HepG2 (cell line): ENCODE results near the gene LPO. TPM values are rescaled to one million over a fixed set of nuclear protein-coding genes. Genes with fewer than 3 reads are reported as not detected.
A peak's percentile ranks its signal among the peaks of the same experiment; 100 is the strongest.

Experiments
- ATAC-seq: fragments of 200-7000 bp; cut with Tn5 transposase; 3 replicates; pipeline ENCODE4 v1.9.1; 2020; ENCODE audit warnings: mild to moderate bottlenecking, moderate library complexity
- BruUV-seq: library from RNA; stranded (reverse); fragments of 400-500 nt; replicated peaks from 2 replicates; lab custom pipeline; 2021; lab: Mats Ljungman, UMichigan
- CTCF ChIA-PET: fragments of 300-600 bp; formaldehyde crosslinking; extraction: SDS; loops from one replicate; lab custom pipeline; 2021; ENCODE audit warnings: low total read pairs, inconsistent platforms, low intra/inter-chr PET ratio; lab: Yijun Ruan, JAX
- POLR2A ChIA-PET: fragments of 350-600 bp; sonication (Branson Sonifier 250); formaldehyde crosslinking; loops from one replicate; lab custom pipeline; 2020; ENCODE audit warnings: antibody characterized with exemption, inconsistent platforms; lab: Yijun Ruan, JAX
- DNase-seq: peaks from one replicate; pipeline ENCODE4 v3.0.0-alpha.2; 2015; ENCODE audit warnings: low spot score
- FAIRE-seq: peaks from 3 replicates; lab custom pipeline; 2011; peaks lifted over from hg19 to GRCh38; lab: Jason Lieb, UNC
- H2AFZ ChIP-seq: one replicate; pipeline ENCODE4 v1.6.1; 2011; ENCODE audit warnings: low read length, inconsistent platforms
- H3K27ac ChIP-seq: fragments of 300-600 bp; 3 replicates; pipeline ENCODE4 v1.8.0; 2011; ENCODE audit warnings: mixed run types, mild to moderate bottlenecking, mixed read lengths, low read length, inconsistent platforms; ENCODE audit not compliant: insufficient read depth; ENCODE audit errors: extremely low read length
- H3K27me3 ChIP-seq, 2 experiments: fragments of 200-600 bp in 1 of 2; 2 replicates in 1 of 2; 3 replicates in 1 of 2; pipeline versions ENCODE4 v1.6.0 to v1.8.0; 2011; ENCODE audit warnings: low read length in 2 of 2, mild to moderate bottlenecking in 2 of 2, moderate library complexity in 2 of 2, inconsistent platforms in 1 of 2; ENCODE audit not compliant: insufficient read depth in 2 of 2, control insufficient read depth in 1 of 2
- H3K36me3 ChIP-seq, 2 experiments: fragments of 200-600 bp in 1 of 2; replicated peaks in 1 of 2; 2 replicates in 1 of 2; 3 replicates in 1 of 2; pipeline versions ENCODE4 v1.5.1 to v1.8.0; 2011; ENCODE audit warnings: low read length in 2 of 2, inconsistent platforms in 1 of 2; ENCODE audit not compliant: insufficient read depth in 2 of 2, control insufficient read depth in 1 of 2
- H3K4me1 ChIP-seq: 2 replicates; pipeline ENCODE4 v1.5.1; 2012; ENCODE audit warnings: low read length, inconsistent platforms; ENCODE audit not compliant: insufficient read depth
- H3K4me2 ChIP-seq: 2 replicates; pipeline ENCODE4 v1.6.0; 2011; ENCODE audit warnings: low read depth, low read length, inconsistent platforms
- H3K4me3 ChIP-seq, 3 experiments: fragments of 200-600 bp in 1 of 3; sonication (generic), shearing (Covaris generic) in 1 of 3; replicated peaks in 1 of 3; 2 replicates each; pipeline ENCODE4 v1.5.1; 2011 to 2016; ENCODE audit warnings: low read length in 3 of 3, inconsistent platforms in 2 of 3, low read depth in 2 of 3, mild to moderate bottlenecking in 2 of 3, control low read depth in 1 of 3, mixed read lengths in 1 of 3; ENCODE audit not compliant: insufficient read depth in 1 of 3
- H3K79me2 ChIP-seq: one replicate; pipeline ENCODE4 v1.6.1; 2011; ENCODE audit warnings: low read length, inconsistent platforms; ENCODE audit not compliant: insufficient read depth
- H3K9ac ChIP-seq: 2 replicates; pipeline ENCODE4 v1.6.0; 2011; ENCODE audit warnings: mild to moderate bottlenecking, low read depth, low read length, inconsistent platforms; ENCODE audit not compliant: insufficient read depth
- H3K9me3 ChIP-seq: 2 replicates; pipeline ENCODE4 v1.5.1; 2012; ENCODE audit warnings: mild to moderate bottlenecking, low read length
- H4K20me1 ChIP-seq: 2 replicates; pipeline ENCODE4 v1.6.0; 2011; ENCODE audit warnings: inconsistent platforms, mild to moderate bottlenecking, low read length, moderate library complexity; ENCODE audit not compliant: insufficient read depth
- ARID2 ChIP-seq: sonication (generic); formaldehyde crosslinking; IDR thresholded peaks from 2 replicates; pipeline ENCODE4 v1.8.1; 2022; ENCODE audit warnings: mild to moderate bottlenecking, missing genetic modification reagents, borderline replicate concordance
- CBFB ChIP-seq: sonication (generic); formaldehyde crosslinking; IDR thresholded peaks from 2 replicates; pipeline ENCODE4 v1.4.0; 2020; ENCODE audit warnings: missing genetic modification reagents
- FOXM1 ChIP-seq: sonication (generic); formaldehyde crosslinking; IDR thresholded peaks from 2 replicates; pipeline ENCODE4 v1.5.0; 2020; ENCODE audit warnings: missing genetic modification reagents
- GABPA ChIP-seq, 2 experiments: IDR thresholded peaks; 2 replicates each; pipeline ENCODE4 v1.6.1; 2011 to 2016; ENCODE audit warnings: low read depth in 2 of 2, low read length in 1 of 2, missing biosample characterization in 1 of 2, missing genetic modification characterization in 1 of 2
- MTF2 ChIP-seq: sonication (generic); formaldehyde crosslinking; IDR thresholded peaks from 2 replicates; pipeline ENCODE4 v1.5.0; 2020; ENCODE audit warnings: missing genetic modification reagents, borderline replicate concordance
- PAX8 ChIP-seq: sonication (generic); formaldehyde crosslinking; IDR thresholded peaks from 2 replicates; pipeline ENCODE4 v1.8.0; 2022; ENCODE audit warnings: mild to moderate bottlenecking, missing genetic modification reagents, borderline replicate concordance
- ZEB1 ChIP-seq: IDR thresholded peaks from 2 replicates; pipeline ENCODE4 v1.6.1; 2012; ENCODE audit warnings: mild to moderate bottlenecking, low read depth, inconsistent platforms; ENCODE audit not compliant: insufficient replicate concordance
- ZNF337 ChIP-seq: sonication (generic); formaldehyde crosslinking; IDR thresholded peaks from 2 replicates; pipeline ENCODE4 v1.5.1; 2020; ENCODE audit warnings: missing genetic modification reagents, low read depth, mild to moderate bottlenecking, borderline replicate concordance
- ZNF784 ChIP-seq: sonication (generic); formaldehyde crosslinking; IDR thresholded peaks from 2 replicates; pipeline ENCODE4 v1.5.1; 2020; ENCODE audit warnings: missing genetic modification reagents, mild to moderate bottlenecking, borderline replicate concordance
- WGBS: methylation state at CpG from one replicate; pipeline ENCODE4 v1.1.6; 2017; ENCODE audit warnings: low lambda C conversion rate; 5-methylcytosine and 5-hydroxymethylcytosine counted together
- in situ Hi-C: cut with HindIII; loops from 2 replicates; pipeline ENCODE4 v1.10.0; 2017; ENCODE audit warnings: low pct_unique_long_range_greater_than_20kb; ENCODE audit not compliant: extremely low pct_ligation_motif_present
- intact Hi-C: fragments of 100-400 bp; cut with micrococcal nuclease; formaldehyde crosslinking; loops from one replicate; pipeline ENCODE4 v1.10.0; 2022; ENCODE audit not compliant: unreplicated experiment
- polyA plus RNA-seq, 8 experiments: library from polyadenylated mRNA; depleted of rRNA in 3 of 8; stranded (reverse) in 7 of 8; unstranded in 1 of 8; fragments of >200 nt; fragmentation: Illumina TruSeq in 4 of 8; extraction: Trizol in 4 of 8; gene quantifications; 2 replicates each; pipeline versions ENCODE4 v1.2.1 to v1.2.3, GENCODE V29; 2011 to 2016; ENCODE audit warnings: low read depth in 4 of 8, missing spikeins in 1 of 8, mixed read lengths in 1 of 8; ENCODE audit not compliant: insufficient read depth in 1 of 8
- total RNA-seq, 5 experiments: library from RNA; depleted of rRNA; stranded (reverse); fragments of >200 nt; fragmentation: Illumina TruSeq; extraction: Trizol; gene quantifications; 2 replicates each; pipeline ENCODE4 v1.2.3, GENCODE V29; 2016; ENCODE audit warnings: low read depth in 1 of 5
- TF ChIP-seq, protein P1 (sequence below), 2 experiments: sonication (generic) in 1 of 2; formaldehyde crosslinking in 1 of 2; IDR thresholded peaks; 2 replicates each; pipeline versions ENCODE4 v1.4.0 to v1.6.1; 2016 to 2020; ENCODE audit warnings: borderline replicate concordance in 1 of 2, low read depth in 1 of 2, mild to moderate bottlenecking in 1 of 2, missing genetic modification reagents in 1 of 2

The LPO gene
- total and polyA plus RNA-seq, 2 of the 13 experiments (the other 11 are each of a cell fraction or from before 2014, with no cell fraction given), result not detected

- TF ChIP-seq, protein P1, sequence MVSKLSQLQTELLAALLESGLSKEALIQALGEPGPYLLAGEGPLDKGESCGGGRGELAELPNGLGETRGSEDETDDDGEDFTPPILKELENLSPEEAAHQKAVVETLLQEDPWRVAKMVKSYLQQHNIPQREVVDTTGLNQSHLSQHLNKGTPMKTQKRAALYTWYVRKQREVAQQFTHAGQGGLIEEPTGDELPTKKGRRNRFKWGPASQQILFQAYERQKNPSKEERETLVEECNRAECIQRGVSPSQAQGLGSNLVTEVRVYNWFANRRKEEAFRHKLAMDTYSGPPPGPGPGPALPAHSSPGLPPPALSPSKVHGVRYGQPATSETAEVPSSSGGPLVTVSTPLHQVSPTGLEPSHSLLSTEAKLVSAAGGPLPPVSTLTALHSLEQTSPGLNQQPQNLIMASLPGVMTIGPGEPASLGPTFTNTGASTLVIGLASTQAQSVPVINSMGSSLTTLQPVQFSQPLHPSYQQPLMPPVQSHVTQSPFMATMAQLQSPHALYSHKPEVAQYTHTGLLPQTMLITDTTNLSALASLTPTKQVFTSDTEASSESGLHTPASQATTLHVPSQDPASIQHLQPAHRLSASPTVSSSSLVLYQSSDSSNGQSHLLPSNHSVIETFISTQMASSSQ (IDR thresholded peaks at IDR 0.05; ENCODE audit: low read depth), result no peak
- TF ChIP-seq, protein P1 (CRISPR knock-in tag; IDR thresholded peaks at IDR 0.05; ENCODE audit: borderline replicate concordance), result no peak
- TF ChIP-seq CBFB (CRISPR knock-in tag) (no peak), PAX8 (CRISPR knock-in tag) (no peak), MTF2 (no peak)
Measured at GRCh38 chr17:58269557-58270291, 31.3 kb downstream of the LPO start (continued).

GRCh38 chr17:58270476-58271215 is 32.3 kb downstream of the LPO start:
- BruUV-seq, result no TSS peak
- no peak overlapping the region for H3K4me3 ChIP-seq
- no peak for FAIRE-seq
- H3K4me1 ChIP-seq, result no peaks in the 10 kb centered on the region
- POLR2A ChIA-PET, result no interaction called here
- peaks cover 4 to 62% of the 10 kb centered on the region in 2 experiments; a peak in 4 of 5 replicates for H3K27me3 ChIP-seq
- no peak overlapping the region for H3K9ac ChIP-seq
- TF ChIP-seq ZNF784 (CRISPR knock-in tag) (no peak), FOXM1 (CRISPR knock-in tag) (no peak), ZEB1 (peak; percentile 92), ZNF337 (CRISPR knock-in tag) (no peak), ARID2 (CRISPR knock-in tag) (no peak), GABPA (IDR thresholded peaks at IDR 0.05; ENCODE audit: low read depth, low read length) (peak; percentile 27; the same call in 1 of the 2 replicates), GABPA (CRISPR knock-in tag; IDR thresholded peaks at IDR 0.05; ENCODE audit: low read depth) (no peak)
- TF ChIP-seq, all 625 proteins: peak for 2
- Histone ChIP-seq H3K36me3 (no peaks in the 10 kb centered on the region), H4K20me1 (no peaks in the 10 kb centered on the region), H3K79me2 (no peaks in the 10 kb centered on the region), H3K4me2 (no peak overlapping the region), H3K9me3 (no peaks in the 10 kb centered on the region), H3K27ac (no peak overlapping the region), H2AFZ (no peak overlapping the region)
- 51% methylated on average over 9 of the region's 15 CpGs for WGBS
- ATAC-seq, result peak; percentile 66
- no peak for DNase-seq
- intact Hi-C loops (no loop called here), in situ Hi-C loops (no loop called here)
- CTCF ChIA-PET, result no interaction called here
